Measurements from ENCODE around the gene COLGALT1.

The COLGALT1 gene

GRCh38 chr19:17616961-17617806, 61.7 kb downstream of the COLGALT1 start:
- TF ChIP-seq CTCF (IDR thresholded peaks at IDR 0.05; ENCODE audit: control insufficient read depth, insufficient read depth, low read depth, low read length, missing control alignments): no peak
- no peak overlapping the region for H3K4me3 ChIP-seq (ENCODE audit: control insufficient read depth, low read depth, low read length)
- no peak for DNase-seq (ENCODE audit: low read depth)

GRCh38 chr19:17617807-17618192, 62.4 kb downstream of the COLGALT1 start:
- DNase-seq (ENCODE audit: low read depth): no peak
- no peak overlapping the region for H3K4me3 ChIP-seq (ENCODE audit: control insufficient read depth, low read depth, low read length)
- TF ChIP-seq CTCF (IDR thresholded peaks at IDR 0.05; ENCODE audit: control insufficient read depth, insufficient read depth, low read depth, low read length, missing control alignments): no peak

- no peak for TF ChIP-seq CTCF (IDR thresholded peaks at IDR 0.05; ENCODE audit: control insufficient read depth, insufficient read depth, low read depth, low read length, missing control alignments)
- DNase-seq (ENCODE audit: low read depth): no peak
- H3K4me3 ChIP-seq (ENCODE audit: control insufficient read depth, low read depth, low read length): no peak overlapping the region
Observed at GRCh38 chr19:17618281-17618903, 62.9 kb downstream of the COLGALT1 start.

- DNase-seq (ENCODE audit: low read depth): no peak
- no peak overlapping the region for H3K4me3 ChIP-seq (ENCODE audit: control insufficient read depth, low read depth, low read length)
- no peak for TF ChIP-seq CTCF (IDR thresholded peaks at IDR 0.05; ENCODE audit: control insufficient read depth, insufficient read depth, low read depth, low read length, missing control alignments)
Observed at GRCh38 chr19:17618936-17619335, 63.5 kb downstream of the COLGALT1 start.

GRCh38 chr19:17620696-17621095, 65.2 kb downstream of the COLGALT1 start:
- no peak for TF ChIP-seq CTCF (IDR thresholded peaks at IDR 0.05; ENCODE audit: control insufficient read depth, insufficient read depth, low read depth, low read length, missing control alignments)
- no peak overlapping the region for H3K4me3 ChIP-seq (ENCODE audit: control insufficient read depth, low read depth, low read length)
- no peak for DNase-seq (ENCODE audit: low read depth)

GRCh38 chr19:17623224-17623935, 67.9 kb downstream of the COLGALT1 start:
- TF ChIP-seq CTCF (IDR thresholded peaks at IDR 0.05; ENCODE audit: control insufficient read depth, insufficient read depth, low read depth, low read length, missing control alignments): no peak
- no peak for DNase-seq (ENCODE audit: low read depth)
- no peak overlapping the region for H3K4me3 ChIP-seq (ENCODE audit: control insufficient read depth, low read depth, low read length)

All from AG09309 (cell line).